ENCODE data around the gene FARP1.

Gene FARP1

DNA sequence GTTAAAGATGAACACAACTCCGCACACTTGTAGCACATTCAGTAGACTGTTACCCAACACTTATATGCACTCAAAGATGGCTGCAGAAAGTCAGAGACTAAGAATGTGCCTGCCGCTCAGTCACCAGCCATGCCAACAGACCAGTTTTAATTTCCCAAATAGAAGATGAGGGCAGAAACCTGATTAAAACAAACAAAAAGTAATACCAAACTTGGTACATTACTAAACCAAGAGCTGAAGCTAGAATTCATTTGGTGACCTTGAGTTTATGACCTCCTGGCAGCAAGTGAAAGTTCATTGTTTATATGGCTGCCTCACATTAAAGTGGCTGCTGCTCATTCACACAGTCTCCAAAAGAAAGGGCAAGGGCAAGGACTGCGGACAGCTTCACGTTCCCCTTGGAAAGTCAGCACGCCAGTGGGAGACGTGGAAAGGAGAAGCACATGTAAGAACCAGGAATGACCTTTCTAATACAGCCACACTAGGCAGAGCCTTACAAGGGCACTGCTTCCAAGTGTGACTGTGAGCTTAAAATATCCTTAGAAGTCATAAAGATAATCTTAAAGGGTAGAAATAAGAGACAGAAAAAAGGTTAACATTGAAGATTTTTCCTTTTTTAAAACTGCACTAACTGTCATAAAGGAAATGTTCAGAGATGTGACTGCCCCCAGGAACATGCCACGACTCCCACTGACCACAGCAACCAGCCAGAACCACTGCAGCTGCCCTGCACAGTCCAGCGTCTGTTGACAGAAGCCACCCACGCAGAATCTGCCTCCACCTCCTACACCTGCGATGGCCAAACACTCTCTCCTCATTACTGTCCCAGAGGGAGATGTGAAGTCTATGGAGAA is 360.5 kb downstream of the FARP1 start:
- DNase-seq (ENCODE audit: low spot score), result no peak

DNA sequence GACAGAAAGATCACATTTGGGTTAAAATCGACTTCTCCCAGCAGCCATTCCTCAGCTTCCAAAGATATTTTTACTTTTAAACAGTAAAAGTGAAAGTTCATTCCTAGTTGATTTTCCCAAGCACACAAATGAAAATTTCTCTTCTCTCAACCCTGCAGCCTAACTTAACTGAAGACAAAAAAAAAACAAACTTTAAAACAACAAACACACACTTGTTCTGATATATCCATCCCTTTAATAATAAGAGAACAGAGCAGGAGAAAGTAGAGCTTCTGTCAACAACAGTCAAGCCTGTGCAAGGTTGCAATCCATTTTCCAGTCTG is 361.1 kb downstream of the FARP1 start:
- DNase-seq (ENCODE audit: low spot score), result no peak

GRCh38 chr13:98504371-98504963 is 361.6 kb downstream of the FARP1 start:
- DNase-seq (ENCODE audit: low spot score), result no peak

All from COLO829 (cell line).